Endothelial cell of umbilical vein (primary cell): Measurements from ENCODE around the gene AMZ2. TPM values are rescaled to one million over a fixed set of nuclear protein-coding genes. Genes with fewer than 3 reads are reported as not detected.
"Not testable (repeated sequence)": the region's sequence is repeated elsewhere in the genome, so short reads cannot be mapped to it uniquely, and the experiment has no call there.

Source experiments
- BruUV-seq: library from RNA; stranded (reverse); fragments of 400-500 nt; replicated peaks from 2 replicates; lab custom pipeline; 2021; lab: Mats Ljungman, UMichigan
- CTCF ChIA-PET: fragments of 300-600, 350-600 bp; sonication (Branson Sonifier 250); formaldehyde crosslinking; loops from one replicate; lab custom pipeline; 2021; ENCODE audit warnings: antibody characterized with exemption, inconsistent platforms; lab: Charles Lee
- POLR2A ChIA-PET: fragments of 300-600, 350-600 bp; sonication (Branson Sonifier 250); formaldehyde crosslinking; loops from one replicate; lab custom pipeline; 2021; ENCODE audit warnings: antibody characterized with exemption, inconsistent platforms; lab: Charles Lee
- DNase-seq: peaks from one replicate; pipeline ENCODE4 v3.0.0-alpha.2; 2011; ENCODE audit warnings: low read depth, low spot score
- FAIRE-seq: peaks from 2 replicates; lab custom pipeline; 2011; peaks lifted over from hg19 to GRCh38; lab: Jason Lieb, UNC
- H2AFZ ChIP-seq: 2 replicates; pipeline ENCODE4 v1.6.0; 2012; ENCODE audit warnings: low read depth, low read length, control low read depth, inconsistent platforms
- H3K27ac ChIP-seq: 2 replicates; pipeline ENCODE4 v1.5.1; 2011; ENCODE audit warnings: low read depth, mild to moderate bottlenecking, control low read depth, low read length, moderate library complexity; ENCODE audit not compliant: insufficient read depth
- H3K27me3 ChIP-seq, 2 experiments: 2 replicates each; pipeline versions ENCODE4 v1.6.0 to v1.6.1; 2011; ENCODE audit warnings: low read length in 2 of 2, mixed read lengths in 1 of 2; ENCODE audit not compliant: control insufficient read depth in 2 of 2, insufficient read depth in 2 of 2
- H3K36me3 ChIP-seq, 2 experiments: 2 replicates in 1 of 2; 3 replicates in 1 of 2; pipeline ENCODE4 v1.5.1; 2011; ENCODE audit warnings: low read length in 2 of 2, mild to moderate bottlenecking in 1 of 2, moderate library complexity in 1 of 2; ENCODE audit not compliant: control insufficient read depth in 2 of 2, insufficient read depth in 2 of 2; ENCODE audit errors: extremely low read depth in 1 of 2
- H3K4me1 ChIP-seq: 3 replicates; pipeline ENCODE4 v1.5.1; 2011; ENCODE audit warnings: mild to moderate bottlenecking, low read length; ENCODE audit not compliant: control insufficient read depth, insufficient read depth; ENCODE audit errors: extremely low read depth
- H3K4me2 ChIP-seq: 2 replicates; pipeline ENCODE4 v1.6.1; 2011; ENCODE audit warnings: low read length, control low read depth, mixed read lengths; ENCODE audit not compliant: insufficient read depth
- H3K4me3 ChIP-seq, 3 experiments: fragments of 200-600 bp in 1 of 3; sonication (generic), shearing (Covaris generic) in 1 of 3; replicated peaks in 1 of 3; 2 replicates each; pipeline ENCODE4 v1.5.1; 2011 to 2016; ENCODE audit warnings: control low read depth in 3 of 3, low read length in 3 of 3, mild to moderate bottlenecking in 2 of 3, inconsistent platforms in 1 of 3, low read depth in 1 of 3, moderate library complexity in 1 of 3; ENCODE audit not compliant: insufficient read depth in 1 of 3
- H3K79me2 ChIP-seq: 2 replicates; pipeline ENCODE4 v1.6.0; 2012; ENCODE audit warnings: low read length, inconsistent platforms; ENCODE audit not compliant: control insufficient read depth, insufficient read depth
- H3K9ac ChIP-seq: replicated peaks from 2 replicates; pipeline ENCODE3; 2011; ENCODE audit warnings: low read length, control low read depth; ENCODE audit not compliant: insufficient read depth; ENCODE audit errors: extremely low read depth
- H3K9me1 ChIP-seq: replicated peaks from 3 replicates; pipeline ENCODE4 v1.6.0; 2011; ENCODE audit warnings: mild to moderate bottlenecking, low read length; ENCODE audit not compliant: control insufficient read depth, insufficient read depth; ENCODE audit errors: extremely low read depth
- H3K9me3 ChIP-seq: replicated peaks from 2 replicates; pipeline ENCODE4 v1.5.1; 2012; ENCODE audit warnings: low read length, inconsistent platforms; ENCODE audit not compliant: control insufficient read depth, insufficient read depth
- H4K20me1 ChIP-seq: replicated peaks from 2 replicates; pipeline ENCODE3; 2011; ENCODE audit warnings: mild to moderate bottlenecking, low read length; ENCODE audit not compliant: control insufficient read depth, insufficient read depth; ENCODE audit errors: extremely low read depth
- MYC ChIP-seq: IDR thresholded peaks from one replicate; pipeline ENCODE4 v1.6.1; 2011; ENCODE audit warnings: mild to moderate bottlenecking, low read depth, low read length
- dilution Hi-C: fragments of 300-500 bp; cut with MboI; formaldehyde crosslinking; loops from one replicate; pipeline ENCODE4 v1.15.0; 2019; ENCODE audit warnings: low sequenced_read_pairs; ENCODE audit not compliant: extremely low pct_ligation_motif_present
- intact Hi-C: fragments of 100-400 bp; cut with micrococcal nuclease; formaldehyde crosslinking; loops from one replicate; pipeline ENCODE4 v1.10.0; 2022
- polyA plus RNA-seq, 4 experiments: library from polyadenylated mRNA; depleted of rRNA in 3 of 4; stranded (reverse) in 3 of 4; unstranded in 1 of 4; fragments of >200 nt; gene quantifications; 2 replicates each; pipeline versions ENCODE4 v1.2.1 to v1.2.3, GENCODE V29; 2011 to 2012; ENCODE audit warnings: missing spikeins in 1 of 4
- total RNA-seq: library from RNA; stranded (reverse); gene quantifications from 2 replicates; pipeline ENCODE4 v1.2.3, GENCODE V29; 2021
- TF ChIP-seq, protein P1 (sequence below), 2 donors: IDR thresholded peaks; 1 replicate in 1 of 2; 2 replicates in 1 of 2; pipeline ENCODE4 v1.5.1; 2011; ENCODE audit warnings: low read length in 2 of 2, mild to moderate bottlenecking in 2 of 2, moderate library complexity in 2 of 2, control low read depth in 1 of 2, inconsistent platforms in 1 of 2, low read depth in 1 of 2; ENCODE audit not compliant: insufficient read depth in 1 of 2; ENCODE audit errors: extremely low read depth in 1 of 2

The AMZ2 gene
- total and polyA plus RNA-seq, 2 donors (not counting 3 experiments of a cell fraction or from before 2014, with no cell fraction given) = 46.7 to 57.3 TPM

DNA sequence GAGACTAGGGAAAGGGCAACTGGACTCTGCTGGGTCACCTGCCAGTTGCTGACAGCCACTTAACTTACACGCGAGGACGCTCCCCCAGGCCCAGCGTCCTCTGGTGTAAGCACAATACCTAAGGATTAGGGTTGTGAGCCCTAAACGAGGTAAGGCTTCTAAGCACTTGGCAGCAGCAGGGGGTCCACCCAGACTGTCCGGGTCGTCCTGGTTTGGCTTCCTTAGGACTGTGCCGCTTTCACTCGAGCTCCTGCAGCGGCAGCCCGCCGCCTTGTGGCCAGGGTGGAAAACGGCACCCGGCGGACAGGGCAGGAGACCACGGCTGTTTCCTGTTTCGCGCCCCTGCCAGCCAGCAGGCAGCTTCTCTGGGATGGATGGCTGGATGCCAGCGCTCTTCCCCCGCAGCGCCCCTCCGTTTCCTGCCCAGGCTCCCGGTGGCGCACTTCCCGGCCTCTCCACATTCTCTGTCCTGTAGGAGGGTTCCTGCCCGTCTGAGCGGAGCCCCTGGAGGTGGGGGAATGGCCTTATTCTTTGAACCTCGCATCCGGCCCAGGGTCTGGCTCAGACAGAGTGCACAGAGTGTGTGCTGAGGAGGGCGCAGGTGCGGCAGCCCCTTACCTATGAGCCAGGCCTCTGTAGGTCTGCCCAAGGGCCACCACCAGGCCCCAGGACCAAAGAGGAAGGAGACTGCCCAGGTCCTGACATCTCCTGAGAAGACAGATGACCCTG, 47.0 kb upstream of the AMZ2 start:
- peaks cover 36 to 44% of the 10 kb centered on the region in 2 experiments for H3K27me3 ChIP-seq
- POLR2A ChIA-PET = no interaction called here
- FAIRE-seq = peak; percentile 94

DNA sequence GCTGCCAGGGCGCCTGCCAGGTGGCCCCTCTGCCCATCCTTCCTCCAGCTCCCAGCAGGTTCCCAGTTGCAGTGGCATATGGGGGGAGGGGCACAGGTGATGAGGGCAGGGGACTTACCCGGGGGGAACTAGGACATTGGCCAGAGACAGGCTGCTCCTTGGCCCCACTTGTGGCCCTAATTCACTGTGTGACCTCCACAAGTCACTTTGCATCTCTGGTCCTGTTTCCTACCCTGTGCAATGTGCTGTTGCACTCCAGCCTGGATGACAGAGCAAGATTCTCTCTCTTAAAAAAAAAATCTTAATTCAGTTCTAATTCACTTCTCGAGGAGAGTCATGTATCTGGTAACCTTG, 46.4 kb upstream of the AMZ2 start:
- intact Hi-C loops = loop anchor here (1.0 kb wide), 1 partner anchor 29 kb away; no protein-coding TSS in a partner anchor
- H3K9me3 ChIP-seq, H3K79me2 ChIP-seq, dilution Hi-C loops, H3K4me3 ChIP-seq, H4K20me1 ChIP-seq, H3K27ac ChIP-seq, H2AFZ ChIP-seq, BruUV-seq, H3K9me1 ChIP-seq, DNase-seq, H3K4me1 ChIP-seq, H3K4me2 ChIP-seq, FAIRE-seq, H3K9ac ChIP-seq, POLR2A ChIA-PET, H3K36me3 ChIP-seq: not testable (repeated sequence)
- peaks cover 32 to 40% of the 10 kb centered on the region in 2 experiments for H3K27me3 ChIP-seq
- CTCF ChIA-PET = interaction anchor here (0.7 to 3.4 kb wide), 24 partner anchors 12 to 259 kb away, joined by 3 to 29 read pairs (median 5); partner anchors contain the start of genes AMZ2 and WIPI1

More for the DNA sequence above, 47.0 kb upstream of the AMZ2 start:
- Histone ChIP-seq H3K9me3 (no peaks in the 10 kb centered on the region), H3K9ac (no peak overlapping the region), H3K4me3 (peak overlapping the region in 1 of 3 experiments; percentile 18), H3K4me2 (peak overlapping the region; percentile 34), H3K36me3 (no peaks in the 10 kb centered on the region), H3K4me1 (peaks cover 12% of the 10 kb centered on the region), H3K27ac (no peak overlapping the region), H3K9me1 (no peaks in the 10 kb centered on the region), H4K20me1 (no peaks in the 10 kb centered on the region), H3K79me2 (no peaks in the 10 kb centered on the region), H2AFZ (peak overlapping the region; percentile 66)
- dilution Hi-C loops = no loop called here
- BruUV-seq = no TSS peak
- CTCF ChIA-PET = interaction anchor here (0.6 to 3.4 kb wide), 28 partner anchors 12 to 372 kb away, joined by 3 to 29 read pairs (median 5); partner anchors contain the start of genes AMZ2 and WIPI1
- intact Hi-C loops = loop anchor here (1.0 kb wide), 1 partner anchor 29 kb away; no protein-coding TSS in a partner anchor
- TF ChIP-seq MYC = no peak
- TF ChIP-seq, protein P1, sequence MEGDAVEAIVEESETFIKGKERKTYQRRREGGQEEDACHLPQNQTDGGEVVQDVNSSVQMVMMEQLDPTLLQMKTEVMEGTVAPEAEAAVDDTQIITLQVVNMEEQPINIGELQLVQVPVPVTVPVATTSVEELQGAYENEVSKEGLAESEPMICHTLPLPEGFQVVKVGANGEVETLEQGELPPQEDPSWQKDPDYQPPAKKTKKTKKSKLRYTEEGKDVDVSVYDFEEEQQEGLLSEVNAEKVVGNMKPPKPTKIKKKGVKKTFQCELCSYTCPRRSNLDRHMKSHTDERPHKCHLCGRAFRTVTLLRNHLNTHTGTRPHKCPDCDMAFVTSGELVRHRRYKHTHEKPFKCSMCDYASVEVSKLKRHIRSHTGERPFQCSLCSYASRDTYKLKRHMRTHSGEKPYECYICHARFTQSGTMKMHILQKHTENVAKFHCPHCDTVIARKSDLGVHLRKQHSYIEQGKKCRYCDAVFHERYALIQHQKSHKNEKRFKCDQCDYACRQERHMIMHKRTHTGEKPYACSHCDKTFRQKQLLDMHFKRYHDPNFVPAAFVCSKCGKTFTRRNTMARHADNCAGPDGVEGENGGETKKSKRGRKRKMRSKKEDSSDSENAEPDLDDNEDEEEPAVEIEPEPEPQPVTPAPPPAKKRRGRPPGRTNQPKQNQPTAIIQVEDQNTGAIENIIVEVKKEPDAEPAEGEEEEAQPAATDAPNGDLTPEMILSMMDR (IDR thresholded peaks at IDR 0.05; ENCODE audit: extremely low read depth in 1 of 2, insufficient read depth in 1 of 2, low read depth in 1 of 2, low read length in 2 of 2) = peak; percentile 92 to 94
- DNase-seq = peak; percentile 80

DNA sequence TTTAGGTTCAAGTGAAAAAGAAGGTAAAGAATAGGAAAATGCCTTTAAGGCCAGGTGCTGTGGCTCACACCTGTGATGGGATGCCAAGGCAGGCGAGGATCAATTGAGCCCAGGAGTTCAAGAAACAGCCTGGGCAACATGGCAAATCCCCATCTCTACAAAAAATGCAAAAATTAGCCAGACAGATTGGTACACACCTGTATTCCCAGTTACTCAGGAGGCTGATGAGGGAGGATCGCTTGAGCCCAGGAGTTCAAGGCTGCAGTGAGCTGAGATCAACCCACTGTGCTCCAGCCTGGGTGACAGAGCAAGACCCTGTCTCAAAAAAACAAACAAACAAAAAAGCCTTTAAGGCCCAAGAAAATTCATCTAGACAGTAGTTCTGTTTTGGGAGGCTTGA, 45.5 kb upstream of the AMZ2 start:
- H3K36me3 ChIP-seq, H3K9me1 ChIP-seq, H3K4me2 ChIP-seq, FAIRE-seq, H3K9me3 ChIP-seq, DNase-seq, intact Hi-C loops, H2AFZ ChIP-seq, POLR2A ChIA-PET, dilution Hi-C loops, BruUV-seq, H3K9ac ChIP-seq, H3K4me3 ChIP-seq, H3K4me1 ChIP-seq, H3K27ac ChIP-seq, H4K20me1 ChIP-seq, H3K79me2 ChIP-seq: not testable (repeated sequence)
- H3K27me3 ChIP-seq = peaks cover 24 to 31% of the 10 kb centered on the region in 2 experiments
- CTCF ChIA-PET = interaction anchor here (0.7 to 2.7 kb wide), 4 partner anchors 11 to 239 kb away, joined by 3 to 29 read pairs (median 5); no protein-coding TSS in a partner anchor
